ENCODE measurements around the gene TMEM51. TPM values are rescaled to one million over a fixed set of nuclear protein-coding genes. Genes with fewer than 3 reads are reported as not detected.

The TMEM51 gene
- total and polyA plus RNA-seq, 10 of the 15 experiments (the other 5 are each of a cell fraction or from before 2014, with no cell fraction given): 0.55 to 4.8 (median 3.1) TPM

DNA sequence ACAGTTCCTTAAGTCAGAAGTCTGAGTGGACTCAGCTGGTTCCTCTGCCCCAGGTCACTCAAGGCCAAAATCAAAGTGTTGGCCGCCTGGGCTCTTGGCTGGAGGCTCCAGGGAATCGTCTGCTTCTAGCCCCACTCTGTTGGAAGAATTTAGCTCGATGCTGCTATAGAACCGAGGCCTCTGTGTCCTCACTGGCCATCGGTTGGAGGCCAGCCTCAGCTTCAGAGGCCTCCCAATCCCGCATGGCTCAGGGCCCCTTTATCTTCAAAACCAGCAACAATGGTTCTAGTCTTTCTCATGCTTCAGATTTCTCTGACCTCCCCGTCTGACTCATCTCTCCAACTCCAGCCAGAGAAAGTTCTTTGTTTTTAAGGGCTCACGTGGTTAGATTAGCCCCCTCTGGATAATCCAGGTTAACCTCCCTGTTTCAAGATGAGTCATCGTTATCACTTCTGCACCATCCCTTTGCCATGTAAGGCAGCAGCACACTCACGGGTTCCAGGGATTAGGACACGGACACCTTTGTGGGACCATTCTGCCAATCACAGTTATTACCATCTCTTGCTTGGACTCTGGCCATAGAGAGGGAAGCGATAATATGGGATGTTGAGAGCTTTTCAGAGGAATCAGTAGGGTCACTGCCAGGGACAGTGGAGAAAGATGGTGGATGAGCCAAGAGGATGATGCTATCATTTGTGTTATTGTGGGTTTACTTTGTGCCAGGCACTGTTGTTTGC is 107.0 kb downstream of the TMEM51 start:
- ChIA-PET SMC1A (ENCODE audit: uncharacterized antibody, unreplicated experiment) (interaction anchor here (0.8 to 5.3 kb wide), 12 partner anchors 9 to 1509 kb away, joined by 3 to 46 read pairs (median 8); no protein-coding TSS in a partner anchor), CTCF (interaction anchor here (1.1 to 2.8 kb wide), 14 partner anchors 8 to 132 kb away, joined by 3 to 22 read pairs (median 6); partner anchors contain the start of gene TMEM51), RAD21 (ENCODE audit: unreplicated experiment) (interaction anchor here (0.6 to 3.0 kb wide), 10 partner anchors 8 to 217 kb away, joined by 3 to 18 read pairs (median 6); no protein-coding TSS in a partner anchor), POLR2A (interaction anchor here (0.7 to 4.7 kb wide), 6 partner anchors 8 to 106 kb away, joined by 3 to 17 read pairs (median 4); partner anchors contain the start of gene FHAD1)
- Histone ChIP-seq H3K36me3 (ENCODE audit: control insufficient read depth in 2 of 2, insufficient read depth in 2 of 2, low read length in 1 of 2) (no peaks in the 10 kb centered on the region), H3K9ac (ENCODE audit: control insufficient read depth, insufficient read depth, low read length) (no peak overlapping the region), H3K4me1 (ENCODE audit: control insufficient read depth, insufficient read depth, low read length) (peaks cover 21% of the 10 kb centered on the region), H3K4me3 (no peak overlapping the region), H3K27ac (ENCODE audit: control insufficient read depth, insufficient read depth) (no peak overlapping the region), H3K4me2 (ENCODE audit: control insufficient read depth, insufficient read depth) (peak overlapping the region; percentile 70), H2AFZ (ENCODE audit: control insufficient read depth, low read depth, low read length) (peak overlapping the region; percentile 91), H3K79me2 (ENCODE audit: control insufficient read depth, insufficient read depth, low read length) (no peaks in the 10 kb centered on the region), H4K20me1 (ENCODE audit: control insufficient read depth, insufficient read depth) (no peaks in the 10 kb centered on the region), H3K9me3 (replicated peaks; ENCODE audit: control insufficient read depth, insufficient read depth, low read length) (peaks cover 1% of the 10 kb centered on the region; the same call in 1 of the 3 replicates), H3K27me3 (replicated peaks in 1 of 2; ENCODE audit: control insufficient read depth in 2 of 2, insufficient read depth in 2 of 2, low read length in 1 of 2) (no peaks in the 10 kb centered on the region)
- intact Hi-C loops (cut with micrococcal nuclease; ENCODE audit: unreplicated experiment) (no loop called here), in situ Hi-C loops (cut with MboI) (no loop called here)
- ATAC-seq (peak; percentile 25), DNase-seq (ENCODE audit: low read depth, low spot score) (no peak), FAIRE-seq (no peak)
- WGBS (ENCODE audit: insufficient coverage, insufficient replicate concordance, low lambda C conversion rate, missing lambda C conversion rate): 62% methylated on average over 12 of the region's 12 CpGs
- BruUV-seq (replicated peaks): no TSS peak
- TF ChIP-seq SIN3A (IDR thresholded peaks at IDR 0.05; ENCODE audit: low read depth, low read length) (no peak), LARP7 (IDR thresholded peaks at IDR 0.05) (no peak), NR2F1 (conservative IDR thresholded peaks at IDR 0.05) (peak; percentile 26; the same call in 1 of the 2 replicates), MTA2 (IDR thresholded peaks at IDR 0.05; ENCODE audit: low read depth) (no peak), POLR2AphosphoS5 (IDR thresholded peaks at IDR 0.05; ENCODE audit: low read length) (no peak), IKZF1 (conservative IDR thresholded peaks at IDR 0.05) (peak; percentile 67), RB1 (IDR thresholded peaks at IDR 0.05; ENCODE audit: borderline replicate concordance) (no peak), RAD51 (IDR thresholded peaks at IDR 0.05) (no peak), FOXK2 (IDR thresholded peaks at IDR 0.05) (no peak), BHLHE40 (IDR thresholded peaks at IDR 0.05; ENCODE audit: borderline replicate concordance in 1 of 2, low read depth in 2 of 2, low read length in 1 of 2) (peak; percentile 34 to 36; a peak in 2 of 4 replicates), SMARCA5 (IDR thresholded peaks at IDR 0.05) (no peak), CHD1 (IDR thresholded peaks at IDR 0.05; ENCODE audit: low read depth, low read length) (no peak), NRF1 (conservative IDR thresholded peaks at IDR 0.05; ENCODE audit: low read depth, low read length) (no peak)
- TF ChIP-seq, protein P1, sequence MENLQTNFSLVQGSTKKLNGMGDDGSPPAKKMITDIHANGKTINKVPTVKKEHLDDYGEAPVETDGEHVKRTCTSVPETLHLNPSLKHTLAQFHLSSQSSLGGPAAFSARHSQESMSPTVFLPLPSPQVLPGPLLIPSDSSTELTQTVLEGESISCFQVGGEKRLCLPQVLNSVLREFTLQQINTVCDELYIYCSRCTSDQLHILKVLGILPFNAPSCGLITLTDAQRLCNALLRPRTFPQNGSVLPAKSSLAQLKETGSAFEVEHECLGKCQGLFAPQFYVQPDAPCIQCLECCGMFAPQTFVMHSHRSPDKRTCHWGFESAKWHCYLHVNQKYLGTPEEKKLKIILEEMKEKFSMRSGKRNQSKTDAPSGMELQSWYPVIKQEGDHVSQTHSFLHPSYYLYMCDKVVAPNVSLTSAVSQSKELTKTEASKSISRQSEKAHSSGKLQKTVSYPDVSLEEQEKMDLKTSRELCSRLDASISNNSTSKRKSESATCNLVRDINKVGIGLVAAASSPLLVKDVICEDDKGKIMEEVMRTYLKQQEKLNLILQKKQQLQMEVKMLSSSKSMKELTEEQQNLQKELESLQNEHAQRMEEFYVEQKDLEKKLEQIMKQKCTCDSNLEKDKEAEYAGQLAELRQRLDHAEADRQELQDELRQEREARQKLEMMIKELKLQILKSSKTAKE (IDR thresholded peaks at IDR 0.05; ENCODE audit: low read depth, poor library complexity, severe bottlenecking): no peak
- TF ChIP-seq, protein P2, sequence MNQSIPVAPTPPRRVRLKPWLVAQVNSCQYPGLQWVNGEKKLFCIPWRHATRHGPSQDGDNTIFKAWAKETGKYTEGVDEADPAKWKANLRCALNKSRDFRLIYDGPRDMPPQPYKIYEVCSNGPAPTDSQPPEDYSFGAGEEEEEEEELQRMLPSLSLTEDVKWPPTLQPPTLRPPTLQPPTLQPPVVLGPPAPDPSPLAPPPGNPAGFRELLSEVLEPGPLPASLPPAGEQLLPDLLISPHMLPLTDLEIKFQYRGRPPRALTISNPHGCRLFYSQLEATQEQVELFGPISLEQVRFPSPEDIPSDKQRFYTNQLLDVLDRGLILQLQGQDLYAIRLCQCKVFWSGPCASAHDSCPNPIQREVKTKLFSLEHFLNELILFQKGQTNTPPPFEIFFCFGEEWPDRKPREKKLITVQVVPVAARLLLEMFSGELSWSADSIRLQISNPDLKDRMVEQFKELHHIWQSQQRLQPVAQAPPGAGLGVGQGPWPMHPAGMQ (IDR thresholded peaks at IDR 0.05; ENCODE audit: borderline replicate concordance): no peak
- TF ChIP-seq, protein P3, sequence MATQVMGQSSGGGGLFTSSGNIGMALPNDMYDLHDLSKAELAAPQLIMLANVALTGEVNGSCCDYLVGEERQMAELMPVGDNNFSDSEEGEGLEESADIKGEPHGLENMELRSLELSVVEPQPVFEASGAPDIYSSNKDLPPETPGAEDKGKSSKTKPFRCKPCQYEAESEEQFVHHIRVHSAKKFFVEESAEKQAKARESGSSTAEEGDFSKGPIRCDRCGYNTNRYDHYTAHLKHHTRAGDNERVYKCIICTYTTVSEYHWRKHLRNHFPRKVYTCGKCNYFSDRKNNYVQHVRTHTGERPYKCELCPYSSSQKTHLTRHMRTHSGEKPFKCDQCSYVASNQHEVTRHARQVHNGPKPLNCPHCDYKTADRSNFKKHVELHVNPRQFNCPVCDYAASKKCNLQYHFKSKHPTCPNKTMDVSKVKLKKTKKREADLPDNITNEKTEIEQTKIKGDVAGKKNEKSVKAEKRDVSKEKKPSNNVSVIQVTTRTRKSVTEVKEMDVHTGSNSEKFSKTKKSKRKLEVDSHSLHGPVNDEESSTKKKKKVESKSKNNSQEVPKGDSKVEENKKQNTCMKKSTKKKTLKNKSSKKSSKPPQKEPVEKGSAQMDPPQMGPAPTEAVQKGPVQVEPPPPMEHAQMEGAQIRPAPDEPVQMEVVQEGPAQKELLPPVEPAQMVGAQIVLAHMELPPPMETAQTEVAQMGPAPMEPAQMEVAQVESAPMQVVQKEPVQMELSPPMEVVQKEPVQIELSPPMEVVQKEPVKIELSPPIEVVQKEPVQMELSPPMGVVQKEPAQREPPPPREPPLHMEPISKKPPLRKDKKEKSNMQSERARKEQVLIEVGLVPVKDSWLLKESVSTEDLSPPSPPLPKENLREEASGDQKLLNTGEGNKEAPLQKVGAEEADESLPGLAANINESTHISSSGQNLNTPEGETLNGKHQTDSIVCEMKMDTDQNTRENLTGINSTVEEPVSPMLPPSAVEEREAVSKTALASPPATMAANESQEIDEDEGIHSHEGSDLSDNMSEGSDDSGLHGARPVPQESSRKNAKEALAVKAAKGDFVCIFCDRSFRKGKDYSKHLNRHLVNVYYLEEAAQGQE (IDR thresholded peaks at IDR 0.05; ENCODE audit: low read depth, low read length): no peak

All from GM12878 (cell line).